Pancreas (tissue), 10 donors: ENCODE results near the gene CLCN4. TPM values are rescaled to one million over a fixed set of nuclear protein-coding genes. Genes with fewer than 3 reads are reported as not detected.

Experiments used
- ATAC-seq, 4 donors: fragments of 200-7000 bp; cut with Tn5 transposase; one replicate each; pipeline versions ENCODE4 v1.8.0 to v1.9.1; 2020; ENCODE audit warnings: mild to moderate bottlenecking in 4 of 4, moderate library complexity in 4 of 4
- DNase-seq, 6 donors: peaks; one replicate each; pipeline ENCODE4 v3.0.0-alpha.2; 2020
- FAIRE-seq: peaks from 2 replicates; lab custom pipeline; 2012; peaks lifted over from hg19 to GRCh38; lab: Jason Lieb, UNC
- H3K27ac ChIP-seq, 4 donors: fragments of 200-600 bp; sonication (generic); 1 replicate in 3 of 4; 2 replicates in 1 of 4; pipeline versions ENCODE4 v1.5.0 to v1.8.0; 2020
- H3K27me3 ChIP-seq, 4 donors: fragments of 200-600 bp; one replicate each; pipeline ENCODE4 v1.8.0; 2021
- H3K36me3 ChIP-seq, 3 donors: fragments of 200-600 bp; sonication (generic) in 1 of 3; one replicate each; pipeline versions ENCODE4 v1.5.0 to v1.8.0; 2020 to 2021
- H3K4me1 ChIP-seq, 3 donors: fragments of 200-600 bp; one replicate each; pipeline ENCODE4 v1.8.0; 2021
- H3K4me3 ChIP-seq, 4 donors: fragments of 200-600 bp; sonication (generic) in 2 of 4; one replicate each; pipeline versions ENCODE4 v1.5.0 to v1.8.0; 2020 to 2021
- H3K9me3 ChIP-seq, 4 donors: fragments of 200-600 bp; one replicate each; pipeline ENCODE4 v1.8.0; 2021
- WGBS, 2 donors: extraction: QIAGEN DNeasy Blood & Tissue Kit; methylation state at CpG; one replicate each; pipeline ENCODE4 v1.1.7; 2013; 5-methylcytosine and 5-hydroxymethylcytosine counted together
- intact Hi-C, 3 donors: fragments of 100-400 bp; cut with DNase I; formaldehyde crosslinking; loops; one replicate each; pipeline versions ENCODE4 v1.11.1 to v1.14.2; 2022
- polyA plus RNA-seq, 2 donors: library from polyadenylated mRNA; stranded (reverse); fragments of 200-250 nt; gene quantifications; one replicate each; pipeline ENCODE4 v1.2.3, GENCODE V29; 2013
- total RNA-seq, 6 donors: library from RNA; stranded (reverse); fragmentation: NEBNext Ultra II Directional in 4 of 6; extraction: Animal tissue kit (Norgen Biotek cat#: 25700) in 4 of 6; gene quantifications; one replicate each; pipeline versions ENCODE4 v1.2.1 to v1.2.4, GENCODE V29; 2021 to 2023
- TF ChIP-seq, protein P1 (sequence below), 4 donors: fragments of 200-600 bp; sonication (generic) in 3 of 4; IDR thresholded peaks; one replicate each; pipeline versions ENCODE4 v1.5.0 to v1.8.0; 2021; ENCODE audit warnings: antibody characterized with exemption in 4 of 4
- donor health status: healthy with polysubstance abuse.
- donor health status: DM: no; HTN: no; CAD: no; lungs with moderate emphysema.
- donor health status: DM: no; HTN: no; CAD: no.
- donor health status: control.
- donor health status: control.
- donor health status: Bipolar disorder and iron deficiency.
- donor health status: DM: yes; HTN: yes; CAD: no.
- donor health status: DM: no; HTN: no; CAD: no.
- donor health status: DM: no; HTN: no; CAD: no.
- donor health status: DM: yes; HTN: yes; CAD: no.

Gene CLCN4
- total and polyA plus RNA-seq, 8 donors: 0.57 to 4.0 (median 2.4) TPM

- FAIRE-seq: no peak
- no peak overlapping the region for H3K4me3 ChIP-seq
- H3K27me3 ChIP-seq: no peaks in the 10 kb centered on the region
- H3K9me3 ChIP-seq: no peaks in the 10 kb centered on the region
- intact Hi-C loops: no loop called here
- no peak overlapping the region for H3K27ac ChIP-seq
- no peak for ATAC-seq
- 55 to 62% methylated on average over 4 of the region's 4 CpGs for whole genome bisulfite sequencing, 2 donors
- TF ChIP-seq, protein P1, sequence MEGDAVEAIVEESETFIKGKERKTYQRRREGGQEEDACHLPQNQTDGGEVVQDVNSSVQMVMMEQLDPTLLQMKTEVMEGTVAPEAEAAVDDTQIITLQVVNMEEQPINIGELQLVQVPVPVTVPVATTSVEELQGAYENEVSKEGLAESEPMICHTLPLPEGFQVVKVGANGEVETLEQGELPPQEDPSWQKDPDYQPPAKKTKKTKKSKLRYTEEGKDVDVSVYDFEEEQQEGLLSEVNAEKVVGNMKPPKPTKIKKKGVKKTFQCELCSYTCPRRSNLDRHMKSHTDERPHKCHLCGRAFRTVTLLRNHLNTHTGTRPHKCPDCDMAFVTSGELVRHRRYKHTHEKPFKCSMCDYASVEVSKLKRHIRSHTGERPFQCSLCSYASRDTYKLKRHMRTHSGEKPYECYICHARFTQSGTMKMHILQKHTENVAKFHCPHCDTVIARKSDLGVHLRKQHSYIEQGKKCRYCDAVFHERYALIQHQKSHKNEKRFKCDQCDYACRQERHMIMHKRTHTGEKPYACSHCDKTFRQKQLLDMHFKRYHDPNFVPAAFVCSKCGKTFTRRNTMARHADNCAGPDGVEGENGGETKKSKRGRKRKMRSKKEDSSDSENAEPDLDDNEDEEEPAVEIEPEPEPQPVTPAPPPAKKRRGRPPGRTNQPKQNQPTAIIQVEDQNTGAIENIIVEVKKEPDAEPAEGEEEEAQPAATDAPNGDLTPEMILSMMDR (IDR thresholded peaks at IDR 0.05): no peak
- H3K4me1 ChIP-seq: no peaks in the 10 kb centered on the region
- DNase-seq: no peak
- no peaks in the 10 kb centered on the region for H3K36me3 ChIP-seq
Measured at GRCh38 chrX:10230222-10230621, 73.4 kb downstream of the CLCN4 start.

- ATAC-seq: no peak
- H3K27me3 ChIP-seq: no peaks in the 10 kb centered on the region
- no peak overlapping the region for H3K27ac ChIP-seq
- no peak overlapping the region for H3K4me3 ChIP-seq
- DNase-seq: no peak
- H3K9me3 ChIP-seq: no peaks in the 10 kb centered on the region
- intact Hi-C loops: no loop called here
- TF ChIP-seq, protein P1 (IDR thresholded peaks at IDR 0.05): no peak
- WGBS, 2 donors: 37 to 42% methylated on average over 4 of the region's 4 CpGs
- FAIRE-seq: no peak
- H3K36me3 ChIP-seq: no peaks in the 10 kb centered on the region
- no peaks in the 10 kb centered on the region for H3K4me1 ChIP-seq
Measured at GRCh38 chrX:10231461-10231860, 74.7 kb downstream of the CLCN4 start.

DNA sequence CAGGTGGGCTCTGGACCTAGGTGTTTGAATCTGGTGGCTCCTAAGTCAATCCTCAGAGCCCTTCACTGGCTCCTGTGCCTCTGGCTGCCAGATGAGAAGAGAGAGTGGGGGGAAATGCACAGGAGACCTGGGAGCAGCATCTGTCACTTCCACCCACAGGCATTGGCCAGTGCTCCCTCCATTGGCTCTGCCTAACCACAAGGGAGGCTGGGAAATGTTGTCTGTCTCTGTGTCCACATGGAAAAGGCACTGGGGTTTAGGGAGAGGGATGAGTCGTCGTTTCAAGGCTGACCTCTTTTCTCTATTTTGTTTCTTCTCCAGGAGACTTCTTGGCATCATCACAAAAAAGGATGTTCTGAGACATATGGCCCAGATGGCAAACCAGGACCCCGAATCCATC, 76.4 kb downstream of the CLCN4 start:
- WGBS, 2 donors: 38 to 61% methylated on average over 3 of the region's 3 CpGs
- peaks cover 0 to 4% (median 0%) of the 10 kb centered on the region in 4 donors for H3K27me3 ChIP-seq
- ATAC-seq: no peak
- no peak for FAIRE-seq
- H3K4me1 ChIP-seq: no peaks in the 10 kb centered on the region
- no peak overlapping the region for H3K27ac ChIP-seq
- intact Hi-C loops: no loop called here
- H3K9me3 ChIP-seq: no peaks in the 10 kb centered on the region
- TF ChIP-seq, protein P1 (IDR thresholded peaks at IDR 0.05): no peak
- H3K36me3 ChIP-seq: no peaks in the 10 kb centered on the region
- H3K4me3 ChIP-seq: no peak overlapping the region
- DNase-seq: no peak

DNA sequence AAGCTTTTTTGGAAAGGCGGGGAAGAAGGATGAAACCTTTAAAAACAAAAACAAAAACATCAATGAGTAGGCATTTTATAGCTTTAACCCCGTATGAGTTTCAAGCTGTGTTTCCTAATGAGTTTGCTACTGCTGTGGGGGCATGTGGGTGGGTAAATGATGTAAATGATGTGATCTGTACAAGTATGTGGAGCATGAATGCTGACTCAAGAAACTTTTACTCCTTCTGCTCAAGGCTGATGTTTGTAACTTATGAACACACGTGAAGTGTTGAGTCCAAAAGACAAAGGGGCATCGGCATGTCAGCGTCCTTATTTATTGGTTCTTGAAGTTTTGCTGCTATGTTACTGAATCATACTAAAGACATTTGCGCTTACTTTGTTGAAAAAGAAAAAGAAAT, 76.9 kb downstream of the CLCN4 start:
- no peak overlapping the region for H3K4me3 ChIP-seq
- no peaks in the 10 kb centered on the region for H3K4me1 ChIP-seq
- H3K36me3 ChIP-seq: no peaks in the 10 kb centered on the region
- DNase-seq (no peak), FAIRE-seq (no peak), ATAC-seq (no peak)
- no peaks in the 10 kb centered on the region for H3K9me3 ChIP-seq
- H3K27ac ChIP-seq: no peak overlapping the region
- 65 to 83% methylated on average over 6 of the region's 6 CpGs for WGBS, 2 donors
- H3K27me3 ChIP-seq: peaks cover 0 to 4% (median 0%) of the 10 kb centered on the region in 4 donors
- intact Hi-C loops: no loop called here
- TF ChIP-seq, protein P1 (IDR thresholded peaks at IDR 0.05): no peak

- FAIRE-seq (peak; percentile 32), DNase-seq (no peak), ATAC-seq (no peak)
- Histone ChIP-seq H3K27me3 (peaks cover 0 to 4% (median 0%) of the 10 kb centered on the region in 4 donors), H3K9me3 (no peaks in the 10 kb centered on the region), H3K36me3 (no peaks in the 10 kb centered on the region), H3K27ac (no peak overlapping the region), H3K4me3 (no peak overlapping the region), H3K4me1 (no peaks in the 10 kb centered on the region)
- WGBS, 2 donors: 79 to 81% methylated on average over 7 of the region's 7 CpGs
- intact Hi-C loops: no loop called here
- TF ChIP-seq, protein P1 (IDR thresholded peaks at IDR 0.05): no peak
Measured at GRCh38 chrX:10235851-10236250, 79.1 kb downstream of the CLCN4 start.
